Limb (tissue), 2 donors: ENCODE data around the gene EEF2K.
"Not testable (repeated sequence)": the region's sequence is repeated elsewhere in the genome, so short reads cannot be mapped to it uniquely, and the experiment has no call there.

Source experiments
- DNase-seq, 2 donors: peaks; one replicate each; pipeline ENCODE4 v3.0.0-alpha.2; 2016; ENCODE audit errors: extremely low spot score in 2 of 2

Gene EEF2K

GRCh38 chr16:22206013-22206841 lies at the start of gene EEF2K:
Gene EEF2K (plus strand): TSS chr16:22206278. CDS start chr16:22225730, 19,452 bp downstream.
- peak; percentile 92 to 93 for DNase-seq

DNA sequence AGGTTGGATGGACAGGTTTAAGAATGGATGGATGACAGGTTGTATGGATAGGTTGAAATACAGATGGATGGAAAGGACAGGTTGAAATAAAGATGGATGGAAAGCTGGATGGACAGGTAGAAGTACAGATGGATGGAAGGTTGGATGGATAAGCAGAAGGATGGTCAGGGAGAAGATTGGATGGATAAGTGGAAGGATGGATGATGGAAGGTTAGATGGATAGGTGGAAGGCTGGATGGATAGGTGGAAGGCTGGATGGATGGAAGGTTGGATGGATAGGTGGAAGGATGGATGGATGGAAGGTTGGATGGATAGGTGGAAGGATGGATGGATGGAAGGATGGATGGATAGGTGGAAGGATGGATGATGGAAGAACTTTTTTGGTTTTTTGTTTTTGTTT lies 44.7 kb upstream of the EEF2K start:
- no peak for DNase-seq

DNA sequence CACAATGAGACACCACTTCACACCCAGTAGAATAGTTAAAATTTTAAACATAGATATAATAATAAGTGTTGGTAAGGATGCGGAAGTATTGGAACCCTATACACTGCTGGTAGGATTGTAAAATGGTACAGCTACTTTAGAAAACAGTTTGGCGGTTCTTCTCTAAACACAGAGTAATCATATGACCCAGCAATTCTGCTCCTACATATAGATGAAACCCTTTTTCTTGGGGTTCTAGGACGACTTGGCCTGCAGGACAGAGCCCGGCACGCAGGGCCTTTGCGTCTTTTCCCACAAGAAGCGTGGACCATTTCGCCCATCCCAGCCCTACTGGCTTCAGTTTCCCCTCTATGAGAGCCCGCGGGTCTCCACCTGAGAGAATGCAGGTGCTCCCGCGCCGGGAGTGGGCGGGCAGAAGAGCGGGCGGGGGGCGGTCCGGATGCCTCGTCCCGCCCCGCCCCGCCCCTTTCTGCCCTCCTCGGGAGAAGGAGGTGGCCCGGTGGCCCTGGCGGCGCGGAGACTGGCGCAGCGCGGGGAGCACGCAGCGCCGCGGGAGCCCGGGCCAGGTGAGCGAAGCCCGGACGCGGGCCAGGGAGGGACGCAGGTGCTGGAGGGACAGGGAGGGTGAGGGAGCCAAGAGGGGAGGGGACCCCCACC lies 44.0 kb upstream of the EEF2K start, which contains the start of gene SDR42E2:
Gene SDR42E2, plus strand, starts transcription at position 508 of the 657 bp plus-strand sequence. CDS start 3,077 bp downstream, outside the sequence.
- DNase-seq: no peak

- DNase-seq: no peak
Measured at GRCh38 chr16:22162656-22163009, 43.4 kb upstream of the EEF2K start.

GRCh38 chr16:22163806-22164205 lies 42.3 kb upstream of the EEF2K start:
- DNase-seq: no peak

DNA sequence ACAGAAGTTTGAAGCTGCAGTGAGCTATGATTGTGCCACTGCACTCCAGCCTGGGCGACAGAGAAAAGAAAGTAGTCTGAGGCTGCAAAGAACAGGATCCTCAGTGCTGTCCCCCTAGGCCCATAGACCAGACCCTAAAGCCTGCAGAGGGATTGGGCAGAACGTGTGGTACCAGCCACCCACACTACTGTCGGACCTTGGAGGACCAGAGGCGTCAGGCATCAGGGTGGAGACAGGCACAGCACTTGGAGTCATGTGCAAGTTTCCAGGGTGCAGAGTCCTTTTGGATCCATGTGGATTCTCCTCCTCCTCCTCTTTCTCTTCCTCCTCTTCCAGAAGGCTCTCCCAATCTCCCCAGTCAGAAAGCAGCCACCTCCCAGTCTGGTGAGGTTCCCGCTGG lies 41.6 kb upstream of the EEF2K start:
- no peak for DNase-seq

DNA sequence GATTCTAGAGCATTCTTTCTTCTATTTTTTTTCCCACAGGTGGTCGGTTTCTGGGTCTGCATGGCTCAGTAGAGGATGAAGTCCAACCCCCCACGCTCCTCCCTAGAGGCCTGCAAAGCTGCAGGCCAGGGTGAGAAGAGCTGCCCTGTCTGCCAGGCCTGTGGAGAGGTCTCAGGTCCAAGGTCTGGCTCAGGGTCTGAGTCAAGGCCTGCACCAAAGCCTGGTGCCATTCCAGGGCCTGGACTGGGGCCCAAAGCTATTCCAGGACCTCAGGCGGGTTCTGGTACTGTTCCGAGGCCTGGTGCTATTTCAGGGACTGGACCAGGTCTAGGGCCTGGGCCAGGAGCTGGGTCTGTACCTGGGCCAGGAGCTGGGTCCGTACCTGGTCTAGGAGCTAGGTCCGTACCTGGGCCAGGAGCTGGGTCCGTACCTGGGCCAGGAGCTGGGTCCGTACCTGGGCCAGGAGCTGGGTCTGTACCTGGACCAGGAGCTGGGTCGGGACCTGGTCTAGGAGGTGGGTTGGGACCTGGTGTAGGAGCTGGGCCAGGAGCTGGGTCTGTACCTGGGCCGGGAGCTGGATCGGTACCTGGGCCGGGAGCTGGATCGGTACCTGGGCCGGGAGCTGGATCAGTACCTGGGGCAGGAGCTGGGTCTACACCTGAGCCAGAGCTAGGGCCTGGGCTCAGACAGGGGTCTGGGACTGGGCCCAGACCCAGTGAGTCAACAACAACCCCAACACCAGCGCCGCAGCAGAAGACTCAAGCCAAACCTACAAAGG lies 40.4 kb upstream of the EEF2K start:
- no peak for DNase-seq

DNA sequence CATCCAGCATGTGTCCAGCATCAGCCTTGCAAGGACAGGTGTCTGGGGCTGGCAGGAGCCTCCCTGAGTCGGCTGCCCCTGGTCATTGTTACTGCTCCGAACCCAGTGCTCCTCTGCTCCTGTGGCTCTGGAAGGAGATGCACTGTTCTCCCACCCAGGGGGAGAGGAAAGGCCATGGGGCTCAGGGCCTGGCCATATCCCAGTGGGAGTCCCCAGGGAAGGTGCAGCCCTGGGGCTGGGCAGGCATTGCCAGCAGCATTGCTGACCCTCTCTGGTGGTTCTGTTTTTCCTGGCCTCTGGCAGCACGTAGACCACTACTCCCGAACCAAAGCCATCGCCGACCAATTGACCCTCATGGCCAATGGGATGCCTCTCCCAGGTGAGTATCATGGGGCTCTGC lies 34.1 kb upstream of the EEF2K start:
- no peak for DNase-seq

DNA sequence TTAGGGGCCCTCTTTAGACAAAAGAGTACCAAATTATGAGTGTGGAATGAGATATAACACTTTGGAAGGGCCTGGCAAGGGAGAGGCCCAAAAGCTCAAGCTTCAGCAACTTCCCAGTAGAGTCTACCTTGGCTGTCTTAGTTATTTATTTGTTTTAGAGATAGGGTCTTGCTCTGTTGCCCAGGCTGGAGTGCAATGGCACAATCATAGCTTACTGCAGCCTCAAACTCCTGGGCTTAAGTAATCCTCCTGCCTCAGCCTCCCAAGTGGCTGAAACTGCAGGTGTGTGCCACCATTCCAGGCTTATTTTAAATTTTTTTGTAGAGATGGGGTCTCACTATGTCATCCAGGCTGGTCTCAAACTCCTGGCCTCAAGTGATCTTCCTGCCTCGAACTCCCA lies 33.4 kb upstream of the EEF2K start:
- DNase-seq: not testable (repeated sequence)

GRCh38 chr16:22174642-22175041 lies 31.4 kb upstream of the EEF2K start:
- no peak for DNase-seq

- DNase-seq: no peak
Measured at GRCh38 chr16:22177968-22178930, 27.8 kb upstream of the EEF2K start.

DNA sequence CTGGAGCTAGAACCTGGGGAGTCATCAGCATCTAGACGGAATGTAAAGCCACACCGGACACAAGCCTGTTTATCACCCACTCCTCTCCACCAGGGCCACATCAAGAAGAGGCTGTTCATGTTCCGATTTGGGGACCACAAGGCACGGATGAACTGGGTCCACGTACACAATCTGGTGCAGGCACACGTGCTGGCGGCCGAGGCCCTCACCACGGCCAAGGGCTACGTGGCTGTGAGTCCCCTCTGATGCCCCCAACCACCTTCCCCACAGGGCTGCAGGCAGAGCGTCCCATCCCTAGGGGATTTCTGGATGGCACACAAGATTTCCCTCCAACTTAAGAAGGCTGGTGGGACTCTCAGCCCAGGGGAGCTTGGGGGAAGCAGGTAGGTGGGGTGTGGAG lies 24.7 kb upstream of the EEF2K start:
- no peak for DNase-seq

DNA sequence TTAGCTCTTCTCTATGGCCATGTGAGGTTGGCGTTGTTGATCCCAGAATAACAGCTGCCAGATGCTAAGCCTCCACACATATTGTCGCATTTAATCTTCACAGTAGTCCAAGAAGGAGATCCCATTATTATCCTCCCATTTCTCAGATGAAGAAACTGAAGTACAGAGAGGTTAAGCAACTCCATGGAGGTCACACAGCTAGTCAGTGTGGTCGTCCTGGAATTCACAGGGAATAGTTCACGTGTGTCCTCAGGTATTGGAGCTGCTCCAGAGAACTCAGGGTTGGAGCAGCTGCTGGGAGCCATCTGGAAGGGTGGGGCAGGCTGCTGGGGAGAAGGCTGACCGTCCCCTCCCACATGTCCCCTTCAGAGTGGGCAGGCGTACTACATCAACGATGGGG lies 24.2 kb upstream of the EEF2K start:
- no peak for DNase-seq

DNA sequence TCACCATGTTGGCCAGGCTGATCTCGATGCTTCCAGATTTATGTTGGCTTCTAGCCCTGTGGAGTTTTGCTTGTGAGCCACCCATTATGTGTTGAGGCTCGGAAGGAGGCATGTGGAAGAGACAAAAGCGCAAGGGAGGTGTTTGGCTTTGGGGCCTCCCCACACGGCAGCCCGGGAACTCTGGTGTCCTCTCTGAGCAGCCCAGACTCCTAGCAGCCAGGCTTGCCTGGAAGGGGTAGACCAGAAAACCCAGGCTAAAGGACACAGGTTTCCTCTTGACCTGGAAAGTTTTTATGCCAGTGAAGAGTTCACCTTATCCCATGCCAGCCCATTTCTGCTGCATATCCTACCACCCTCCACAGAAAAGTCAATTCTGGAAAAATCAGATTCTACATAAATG lies 22.7 kb upstream of the EEF2K start:
- no peak for DNase-seq

DNA sequence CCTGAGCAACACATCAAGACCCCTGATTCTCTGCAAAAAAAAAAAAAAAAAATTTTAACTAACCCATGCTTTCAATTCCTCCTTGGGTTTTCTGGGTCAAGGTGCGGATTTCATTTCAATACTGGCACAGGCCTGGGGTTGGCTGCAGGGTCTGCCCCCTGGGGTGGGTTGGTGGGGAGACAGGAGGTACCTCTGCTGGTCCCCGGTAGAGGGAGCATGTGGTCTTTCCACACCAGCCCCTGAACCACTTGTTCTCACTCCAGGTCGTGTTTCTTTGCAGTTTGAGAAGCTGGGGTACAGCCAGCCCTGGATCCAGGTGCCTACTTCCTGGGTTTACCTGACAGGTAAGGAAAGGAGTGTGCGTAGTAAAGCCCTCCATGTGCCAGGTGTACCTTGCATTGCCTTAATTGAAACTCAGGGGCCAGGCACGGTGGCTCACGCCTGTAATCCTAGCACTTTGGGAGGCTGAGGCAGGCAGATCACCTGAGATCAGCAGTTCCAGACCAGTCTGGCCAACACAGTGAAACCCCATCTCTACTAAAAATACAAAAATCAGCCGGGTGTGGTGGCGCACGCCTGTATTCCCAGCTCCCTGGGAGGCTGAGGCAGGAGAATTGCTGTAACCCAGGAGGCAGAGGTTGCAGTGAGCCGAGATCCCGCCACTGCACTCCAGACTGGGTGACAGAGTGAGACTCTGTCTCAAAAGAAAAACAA lies 22.0 kb upstream of the EEF2K start:
- no peak for DNase-seq

- DNase-seq: no peak
Measured at GRCh38 chr16:22184615-22184968, 21.5 kb upstream of the EEF2K start.

GRCh38 chr16:22186517-22186916 lies 19.6 kb upstream of the EEF2K start:
- DNase-seq: no peak

- no peak for DNase-seq
Measured at GRCh38 chr16:22188267-22188594, 17.8 kb upstream of the EEF2K start.

DNA sequence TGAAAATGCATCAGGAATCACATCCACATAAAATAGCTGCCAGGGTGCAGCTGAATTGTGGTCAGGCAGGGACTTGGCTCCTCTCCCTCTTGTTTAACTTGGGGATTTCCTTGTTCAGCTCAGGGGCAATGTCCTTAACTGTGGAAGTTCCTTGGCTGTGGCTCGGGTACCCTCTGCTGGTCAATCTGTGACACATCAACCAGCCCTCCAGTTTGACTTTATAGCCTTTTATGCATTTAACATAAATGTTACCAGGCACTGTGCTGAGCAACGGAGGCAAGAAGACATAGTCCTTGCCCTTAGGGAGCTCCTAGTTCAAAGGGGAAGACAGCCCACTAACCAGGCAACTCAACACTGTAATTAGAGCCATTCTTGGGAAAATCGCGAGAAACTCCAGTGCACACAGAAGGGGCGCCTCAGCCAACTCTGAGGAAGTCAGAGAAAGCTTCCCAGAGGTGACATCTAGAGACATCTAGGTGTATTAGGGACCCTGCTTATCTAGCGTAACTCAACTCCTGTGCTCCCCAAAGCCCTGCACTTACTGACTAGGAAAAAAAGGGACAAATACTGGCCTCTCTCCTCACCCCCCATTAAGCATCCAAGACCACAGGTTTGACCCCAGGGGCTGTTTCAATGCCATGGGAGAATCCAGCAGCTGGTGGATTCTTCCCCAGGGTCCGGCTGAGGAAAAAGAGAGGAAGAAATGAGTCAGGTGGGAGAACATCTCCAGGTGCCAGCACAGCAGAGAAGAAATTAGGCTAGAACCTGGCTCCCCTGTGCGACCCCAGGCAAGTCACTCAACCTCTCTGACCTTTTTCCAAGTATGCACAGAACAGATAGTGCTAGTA lies 17.3 kb upstream of the EEF2K start:
- peak; percentile 74 to 84 for DNase-seq
